Osteocyte (in vitro differentiated cells): ENCODE data around the gene PEX5L. TPM values are rescaled to one million over a fixed set of nuclear protein-coding genes. Genes with fewer than 3 reads are reported as not detected.

Experiments
- DNase-seq: peaks from one replicate; pipeline ENCODE4 v3.0.0; 2021; ENCODE audit warnings: mixed read lengths; ENCODE audit not compliant: unreplicated experiment; ENCODE audit errors: extremely low spot score
- H3K27ac Mint-ChIP-seq: one replicate; pipeline ENCODE4 v1.8.0; 2021; ENCODE audit warnings: mild to moderate bottlenecking, mixed read lengths; ENCODE audit not compliant: unreplicated experiment
- H3K27me3 Mint-ChIP-seq: one replicate; pipeline ENCODE4 v1.8.0; 2021; ENCODE audit warnings: mixed read lengths; ENCODE audit not compliant: unreplicated experiment
- H3K36me3 Mint-ChIP-seq: one replicate; pipeline ENCODE4 v1.8.0; 2021; ENCODE audit warnings: mixed read lengths; ENCODE audit not compliant: unreplicated experiment
- H3K4me1 Mint-ChIP-seq: one replicate; pipeline ENCODE4 v1.8.0; 2021; ENCODE audit warnings: mixed read lengths; ENCODE audit not compliant: unreplicated experiment
- H3K4me3 Mint-ChIP-seq: one replicate; pipeline ENCODE4 v1.8.0; 2021; ENCODE audit warnings: mild to moderate bottlenecking, moderate library complexity, mixed read lengths; ENCODE audit not compliant: unreplicated experiment
- H3K9me3 Mint-ChIP-seq: one replicate; pipeline ENCODE4 v1.8.0; 2021; ENCODE audit warnings: mixed read lengths; ENCODE audit not compliant: unreplicated experiment
- CTCF ChIP-seq: fragments of 200-600 bp; sonication (generic); IDR thresholded peaks from 2 replicates; pipeline ENCODE4 v1.5.0; 2021; ENCODE audit warnings: antibody characterized with exemption, mild to moderate bottlenecking, moderate library complexity
- total RNA-seq: library from RNA; stranded (reverse); gene quantifications from 2 replicates; pipeline ENCODE4 v1.2.1, GENCODE V29; 2021

The PEX5L gene
- total RNA-seq, 1 donor from 2014 or later: not detected

GRCh38 chr3:180000500-180000899 is 36.2 kb downstream of the PEX5L start:
- H3K27me3 Mint-ChIP-seq: no peaks in the 10 kb centered on the region
- H3K4me1 Mint-ChIP-seq: no peaks in the 10 kb centered on the region
- peaks cover 7% of the 10 kb centered on the region for H3K9me3 Mint-ChIP-seq
- no peak for DNase-seq
- no peak overlapping the region for H3K4me3 Mint-ChIP-seq
- H3K36me3 Mint-ChIP-seq: no peaks in the 10 kb centered on the region
- no peak for TF ChIP-seq CTCF
- H3K27ac Mint-ChIP-seq: no peak overlapping the region

- Mint-ChIP-seq H3K9me3 (peaks cover 7% of the 10 kb centered on the region), H3K4me3 (no peak overlapping the region), H3K36me3 (no peaks in the 10 kb centered on the region), H3K27ac (no peak overlapping the region), H3K27me3 (no peaks in the 10 kb centered on the region), H3K4me1 (no peaks in the 10 kb centered on the region)
- DNase-seq: no peak
- no peak for TF ChIP-seq CTCF
Observed at GRCh38 chr3:179995406-179995805, 41.3 kb downstream of the PEX5L start.

GRCh38 chr3:179991883-179992282 is 44.9 kb downstream of the PEX5L start:
- TF ChIP-seq CTCF: no peak
- peaks cover 7% of the 10 kb centered on the region for H3K9me3 Mint-ChIP-seq
- no peaks in the 10 kb centered on the region for H3K27me3 Mint-ChIP-seq
- DNase-seq: no peak
- H3K36me3 Mint-ChIP-seq: no peaks in the 10 kb centered on the region
- H3K27ac Mint-ChIP-seq: no peak overlapping the region
- H3K4me3 Mint-ChIP-seq: no peak overlapping the region
- no peaks in the 10 kb centered on the region for H3K4me1 Mint-ChIP-seq

- Mint-ChIP-seq H3K27ac (no peak overlapping the region), H3K4me3 (no peak overlapping the region), H3K9me3 (peaks cover 3% of the 10 kb centered on the region), H3K36me3 (no peaks in the 10 kb centered on the region), H3K27me3 (no peaks in the 10 kb centered on the region), H3K4me1 (no peaks in the 10 kb centered on the region)
- TF ChIP-seq CTCF: no peak
- DNase-seq: no peak
Observed at GRCh38 chr3:179991104-179991503, 45.6 kb downstream of the PEX5L start.

GRCh38 chr3:179981646-179982045 is 55.1 kb downstream of the PEX5L start:
- Mint-ChIP-seq H3K27me3 (peaks cover 4% of the 10 kb centered on the region), H3K4me1 (no peaks in the 10 kb centered on the region), H3K4me3 (no peak overlapping the region), H3K27ac (no peak overlapping the region), H3K36me3 (no peaks in the 10 kb centered on the region), H3K9me3 (no peaks in the 10 kb centered on the region)
- no peak for DNase-seq
- TF ChIP-seq CTCF: no peak
